ENCODE data around the gene COLEC12.

DNA sequence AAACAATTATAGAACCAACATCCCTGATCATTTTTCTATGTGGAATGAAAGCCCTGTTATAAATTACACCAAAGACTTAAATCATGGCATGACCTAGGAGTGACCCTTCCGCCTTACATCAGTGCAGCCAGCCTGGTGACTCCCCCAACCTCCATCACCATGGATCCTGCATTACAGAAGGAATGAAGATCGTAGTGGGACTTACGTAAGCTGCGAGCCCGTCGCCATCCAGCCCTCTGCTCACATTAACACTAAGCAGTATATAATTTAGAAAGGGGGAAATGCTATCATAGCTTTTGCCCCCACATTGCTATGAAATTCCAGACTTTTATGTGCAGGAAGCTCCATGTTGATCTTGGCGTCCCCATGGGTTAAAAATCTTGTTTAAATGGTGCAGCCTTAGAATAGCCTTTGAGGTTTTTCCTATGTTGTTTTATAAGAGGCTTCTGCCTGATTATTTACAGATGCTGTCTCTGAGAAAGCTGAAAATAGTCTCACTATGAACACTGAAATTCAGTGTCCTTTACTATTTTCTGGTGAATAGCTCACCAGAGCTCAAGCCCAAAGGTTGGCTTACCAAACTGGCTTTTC is 76.3 kb downstream of the COLEC12 start:
- TF ChIP-seq, protein P1, sequence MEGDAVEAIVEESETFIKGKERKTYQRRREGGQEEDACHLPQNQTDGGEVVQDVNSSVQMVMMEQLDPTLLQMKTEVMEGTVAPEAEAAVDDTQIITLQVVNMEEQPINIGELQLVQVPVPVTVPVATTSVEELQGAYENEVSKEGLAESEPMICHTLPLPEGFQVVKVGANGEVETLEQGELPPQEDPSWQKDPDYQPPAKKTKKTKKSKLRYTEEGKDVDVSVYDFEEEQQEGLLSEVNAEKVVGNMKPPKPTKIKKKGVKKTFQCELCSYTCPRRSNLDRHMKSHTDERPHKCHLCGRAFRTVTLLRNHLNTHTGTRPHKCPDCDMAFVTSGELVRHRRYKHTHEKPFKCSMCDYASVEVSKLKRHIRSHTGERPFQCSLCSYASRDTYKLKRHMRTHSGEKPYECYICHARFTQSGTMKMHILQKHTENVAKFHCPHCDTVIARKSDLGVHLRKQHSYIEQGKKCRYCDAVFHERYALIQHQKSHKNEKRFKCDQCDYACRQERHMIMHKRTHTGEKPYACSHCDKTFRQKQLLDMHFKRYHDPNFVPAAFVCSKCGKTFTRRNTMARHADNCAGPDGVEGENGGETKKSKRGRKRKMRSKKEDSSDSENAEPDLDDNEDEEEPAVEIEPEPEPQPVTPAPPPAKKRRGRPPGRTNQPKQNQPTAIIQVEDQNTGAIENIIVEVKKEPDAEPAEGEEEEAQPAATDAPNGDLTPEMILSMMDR (optimal IDR thresholded peaks at IDR 0.05 in 1 of 3, IDR thresholded peaks at IDR 0.05 in 1 of 3, conservative IDR thresholded peaks at IDR 0.05 in 1 of 3; ENCODE audit: extremely low read depth in 1 of 3, insufficient read depth in 2 of 3, low read length in 3 of 3), result no peak
- no peak for TF ChIP-seq EZH2 (IDR thresholded peaks at IDR 0.05; ENCODE audit: low read length)

All from keratinocyte (primary cell).